ENCODE results near the gene CLCNKB. TPM values are rescaled to one million over a fixed set of nuclear protein-coding genes. Genes with fewer than 3 reads are reported as not detected.

The CLCNKB gene
- total and polyA plus RNA-seq, 2 of the 13 experiments (the other 11 are each of a cell fraction or from before 2014, with no cell fraction given) = 0.04 TPM; not detected in 1

DNA sequence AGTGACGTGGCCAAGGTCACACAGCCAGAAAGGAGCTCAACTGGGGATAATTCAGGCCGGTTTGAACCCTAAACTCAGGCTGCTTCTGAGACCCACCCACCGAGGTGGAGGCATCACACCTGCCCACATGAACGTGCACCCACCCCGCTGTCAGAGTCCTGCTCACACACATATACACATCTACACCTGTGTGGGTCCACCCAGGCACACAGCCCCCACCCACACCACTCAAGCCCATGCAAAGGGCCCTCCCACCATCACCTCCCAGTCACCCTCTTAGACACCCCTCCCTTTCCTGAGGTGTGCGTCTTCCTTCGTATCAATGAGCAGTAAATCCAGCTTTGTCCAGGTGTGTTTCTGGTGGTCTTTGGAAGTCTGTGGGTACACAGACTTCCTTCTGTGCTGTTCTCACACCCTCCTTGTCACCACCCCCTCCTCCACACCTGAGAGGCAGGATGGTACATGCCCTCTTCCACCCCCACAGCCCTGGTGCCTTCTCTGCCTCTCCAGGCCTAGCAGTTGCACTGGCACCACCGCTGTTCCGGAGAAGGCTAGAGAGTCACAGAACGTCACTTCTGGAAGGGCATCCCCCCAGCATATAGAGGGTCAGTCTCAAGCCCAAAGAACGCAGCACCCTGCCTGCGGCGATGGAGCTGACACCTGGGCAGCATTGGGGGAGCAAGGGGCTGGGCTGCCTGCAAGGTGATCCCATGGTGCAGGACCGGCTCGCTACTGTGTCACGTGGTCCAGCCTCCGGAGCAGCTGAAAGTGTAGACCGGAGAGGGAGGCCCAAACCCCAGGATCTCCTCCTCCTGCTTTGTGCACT is 48.7 kb downstream of the CLCNKB start (continued):
- peak; percentile 67 for TF ChIP-seq MNT (IDR thresholded peaks at IDR 0.05)
- TF ChIP-seq ATRX (CRISPR knock-in tag; IDR thresholded peaks at IDR 0.05; ENCODE audit: borderline replicate concordance) = no peak
- TF ChIP-seq ZNF883 (CRISPR knock-in tag; IDR thresholded peaks at IDR 0.05; ENCODE audit: not compliant biosample characterization) = peak; percentile 55
- no peak for TF ChIP-seq KIAA2018 (CRISPR knock-in tag; IDR thresholded peaks at IDR 0.05; ENCODE audit: borderline replicate concordance)
- TF ChIP-seq IKZF1 (IDR thresholded peaks at IDR 0.05) = no peak
- TF ChIP-seq ZNF768 (CRISPR knock-in tag; IDR thresholded peaks at IDR 0.05) = peak; percentile 84; the same call in 1 of the 2 replicates
- TF ChIP-seq ZNF891 (CRISPR knock-in tag; IDR thresholded peaks at IDR 0.05) = 0 out of 2 replicates have a peak, but pooled peaks have one; percentile 21
- TF ChIP-seq, protein P1, sequence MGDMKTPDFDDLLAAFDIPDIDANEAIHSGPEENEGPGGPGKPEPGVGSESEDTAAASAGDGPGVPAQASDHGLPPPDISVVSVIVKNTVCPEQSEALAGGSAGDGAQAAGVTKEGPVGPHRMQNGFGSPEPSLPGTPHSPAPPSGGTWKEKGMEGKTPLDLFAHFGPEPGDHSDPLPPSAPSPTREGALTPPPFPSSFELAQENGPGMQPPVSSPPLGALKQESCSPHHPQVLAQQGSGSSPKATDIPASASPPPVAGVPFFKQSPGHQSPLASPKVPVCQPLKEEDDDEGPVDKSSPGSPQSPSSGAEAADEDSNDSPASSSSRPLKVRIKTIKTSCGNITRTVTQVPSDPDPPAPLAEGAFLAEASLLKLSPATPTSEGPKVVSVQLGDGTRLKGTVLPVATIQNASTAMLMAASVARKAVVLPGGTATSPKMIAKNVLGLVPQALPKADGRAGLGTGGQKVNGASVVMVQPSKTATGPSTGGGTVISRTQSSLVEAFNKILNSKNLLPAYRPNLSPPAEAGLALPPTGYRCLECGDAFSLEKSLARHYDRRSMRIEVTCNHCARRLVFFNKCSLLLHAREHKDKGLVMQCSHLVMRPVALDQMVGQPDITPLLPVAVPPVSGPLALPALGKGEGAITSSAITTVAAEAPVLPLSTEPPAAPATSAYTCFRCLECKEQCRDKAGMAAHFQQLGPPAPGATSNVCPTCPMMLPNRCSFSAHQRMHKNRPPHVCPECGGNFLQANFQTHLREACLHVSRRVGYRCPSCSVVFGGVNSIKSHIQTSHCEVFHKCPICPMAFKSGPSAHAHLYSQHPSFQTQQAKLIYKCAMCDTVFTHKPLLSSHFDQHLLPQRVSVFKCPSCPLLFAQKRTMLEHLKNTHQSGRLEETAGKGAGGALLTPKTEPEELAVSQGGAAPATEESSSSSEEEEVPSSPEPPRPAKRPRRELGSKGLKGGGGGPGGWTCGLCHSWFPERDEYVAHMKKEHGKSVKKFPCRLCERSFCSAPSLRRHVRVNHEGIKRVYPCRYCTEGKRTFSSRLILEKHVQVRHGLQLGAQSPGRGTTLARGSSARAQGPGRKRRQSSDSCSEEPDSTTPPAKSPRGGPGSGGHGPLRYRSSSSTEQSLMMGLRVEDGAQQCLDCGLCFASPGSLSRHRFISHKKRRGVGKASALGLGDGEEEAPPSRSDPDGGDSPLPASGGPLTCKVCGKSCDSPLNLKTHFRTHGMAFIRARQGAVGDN (CRISPR knock-in tag; IDR thresholded peaks at IDR 0.05) = peak; percentile 44
- TF ChIP-seq, protein P2, sequence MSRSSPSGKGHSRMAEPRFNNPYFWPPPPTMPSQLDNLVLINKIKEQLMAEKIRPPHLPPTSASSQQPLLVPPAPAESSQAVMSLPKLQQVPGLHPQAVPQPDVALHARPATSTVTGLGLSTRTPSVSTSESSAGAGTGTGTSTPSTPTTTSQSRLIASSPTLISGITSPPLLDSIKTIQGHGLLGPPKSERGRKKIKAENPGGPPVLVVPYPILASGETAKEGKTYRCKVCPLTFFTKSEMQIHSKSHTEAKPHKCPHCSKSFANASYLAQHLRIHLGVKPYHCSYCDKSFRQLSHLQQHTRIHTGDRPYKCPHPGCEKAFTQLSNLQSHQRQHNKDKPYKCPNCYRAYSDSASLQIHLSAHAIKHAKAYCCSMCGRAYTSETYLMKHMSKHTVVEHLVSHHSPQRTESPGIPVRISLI (CRISPR knock-in tag; IDR thresholded peaks at IDR 0.05; ENCODE audit: borderline replicate concordance) = 0 out of 2 replicates have a peak, but pooled peaks have one; percentile 1
- TF ChIP-seq NRL (CRISPR knock-in tag; IDR thresholded peaks at IDR 0.05; ENCODE audit: borderline replicate concordance) = peak; percentile 45; the same call in 1 of the 2 replicates
- TF ChIP-seq TFAP4 (IDR thresholded peaks at IDR 0.05; ENCODE audit: borderline replicate concordance, low read depth) = peak; percentile 10; the same call in 1 of the 2 replicates

All from HepG2 (cell line).